Suprapubic skin (tissue), 4 donors: ENCODE measurements around the gene KHDRBS2. TPM values are rescaled to one million over a fixed set of nuclear protein-coding genes. Genes with fewer than 3 reads are reported as not detected.
"Not testable (repeated sequence)": the region's sequence is repeated elsewhere in the genome, so short reads cannot be mapped to it uniquely, and the experiment has no call there.

Source experiments
- DNase-seq, 2 donors: peaks; one replicate each; pipeline ENCODE4 v3.0.0-alpha.2; 2019; ENCODE audit warnings: low spot score in 2 of 2
- H3K27ac ChIP-seq: fragments of 200-600 bp; sonication (generic); one replicate; pipeline ENCODE4 v1.5.1; 2019
- H3K27me3 ChIP-seq: fragments of 200-600 bp; sonication (generic); one replicate; pipeline ENCODE4 v1.5.1; 2019
- H3K36me3 ChIP-seq: fragments of 200-600 bp; sonication (generic); one replicate; pipeline ENCODE4 v1.5.1; 2019
- H3K4me1 ChIP-seq: fragments of 200-600 bp; sonication (generic); one replicate; pipeline ENCODE4 v1.5.1; 2019
- H3K4me3 ChIP-seq: fragments of 200-600 bp; sonication (generic); one replicate; pipeline ENCODE4 v1.5.1; 2019; ENCODE audit warnings: mild to moderate bottlenecking
- H3K9me3 ChIP-seq: fragments of 200-600 bp; sonication (generic); one replicate; pipeline ENCODE4 v1.5.1; 2019
- EP300 ChIP-seq: sonication (generic); formaldehyde crosslinking; IDR thresholded peaks from one replicate; pipeline ENCODE4 v1.6.1; 2017; ENCODE audit warnings: antibody characterized with exemption
- POLR2A ChIP-seq, 2 donors: fragments of 450-650 bp; IDR thresholded peaks; one replicate each; pipeline ENCODE4 v1.6.1; 2017; ENCODE audit warnings: antibody characterized with exemption in 2 of 2, mild to moderate bottlenecking in 2 of 2, moderate library complexity in 2 of 2
- POLR2AphosphoS5 ChIP-seq, 3 donors: sonication (generic); formaldehyde crosslinking; IDR thresholded peaks; one replicate each; pipeline ENCODE4 v1.6.1; 2017; ENCODE audit warnings: antibody characterized with exemption in 3 of 3
- WGBS: methylation state at CpG from one replicate; pipeline ENCODE4 v1.1.5; 2018; 5-methylcytosine and 5-hydroxymethylcytosine counted together
- total RNA-seq, 4 donors: library from RNA; depleted of rRNA; stranded (reverse); fragments of >200 nt; gene quantifications; one replicate each; pipeline ENCODE4 v1.1.0, GENCODE V29; 2016
- TF ChIP-seq, protein P1 (sequence below), 2 donors: fragments of 200-600 bp in 1 of 2; fragments of 450-650 bp in 1 of 2; sonication (generic) in 1 of 2; IDR thresholded peaks; one replicate each; pipeline ENCODE4 v1.5.1; 2016 to 2019; ENCODE audit warnings: antibody characterized with exemption in 2 of 2, mild to moderate bottlenecking in 1 of 2, moderate library complexity in 1 of 2

Gene KHDRBS2
- total RNA-seq, 4 donors from 2014 or later, result not detected

DNA sequence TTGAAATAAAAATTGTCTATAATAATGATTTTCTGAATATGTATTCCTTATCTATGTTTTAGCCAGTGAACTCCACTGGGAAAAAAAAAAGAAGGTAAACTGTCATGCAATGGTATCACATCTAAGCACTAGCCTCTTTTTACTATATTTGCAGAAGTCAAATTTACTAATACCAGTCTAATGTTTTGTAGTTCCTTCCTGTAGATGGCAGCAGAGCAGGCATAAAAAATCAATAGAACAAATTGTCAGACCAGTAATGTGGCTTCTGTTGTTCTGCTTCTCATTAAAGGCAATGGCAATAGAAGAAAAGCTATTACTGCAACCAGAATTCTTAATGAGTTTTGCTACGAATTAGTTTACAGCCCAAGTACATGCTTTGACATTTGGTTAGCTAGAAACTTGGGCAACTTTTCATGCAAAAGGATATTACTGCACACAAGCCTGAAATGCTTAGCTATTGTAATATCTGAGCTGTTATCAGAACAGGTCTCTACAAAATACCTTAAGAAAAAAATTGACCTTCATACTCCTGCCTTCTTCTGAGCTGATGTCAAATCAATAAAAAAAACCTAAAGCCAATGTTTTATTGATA, 476.9 kb downstream of the KHDRBS2 start:
- 0% methylated on average over 1 of the region's 1 CpG for WGBS
- DNase-seq, result no peak
- H3K9me3 ChIP-seq, result no peaks in the 10 kb centered on the region

DNA sequence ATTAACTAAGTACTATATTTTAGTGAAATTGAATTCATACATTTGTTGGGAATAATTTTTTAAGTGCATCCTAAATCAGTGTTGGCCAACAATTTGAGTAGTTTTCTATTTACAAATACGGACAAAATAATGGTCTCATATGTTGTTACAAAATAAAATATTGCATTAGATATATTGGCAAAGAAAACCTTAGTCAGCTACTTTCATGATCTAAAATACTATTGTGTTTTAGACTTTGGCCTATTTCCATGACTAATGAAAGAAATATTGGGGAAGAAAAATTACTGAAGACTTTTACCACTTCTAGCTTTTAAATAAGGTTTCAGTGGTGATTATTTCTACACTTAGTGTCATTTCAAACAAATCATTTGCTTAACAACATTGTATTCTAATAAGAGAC, 498.0 kb downstream of the KHDRBS2 start:
- DNase-seq, result no peak
- no peak overlapping the region for H3K4me3 ChIP-seq
- no peaks in the 10 kb centered on the region for H3K9me3 ChIP-seq
- no peaks in the 10 kb centered on the region for H3K4me1 ChIP-seq
- TF ChIP-seq POLR2A (IDR thresholded peaks at IDR 0.05), result no peak
- TF ChIP-seq, protein P1, sequence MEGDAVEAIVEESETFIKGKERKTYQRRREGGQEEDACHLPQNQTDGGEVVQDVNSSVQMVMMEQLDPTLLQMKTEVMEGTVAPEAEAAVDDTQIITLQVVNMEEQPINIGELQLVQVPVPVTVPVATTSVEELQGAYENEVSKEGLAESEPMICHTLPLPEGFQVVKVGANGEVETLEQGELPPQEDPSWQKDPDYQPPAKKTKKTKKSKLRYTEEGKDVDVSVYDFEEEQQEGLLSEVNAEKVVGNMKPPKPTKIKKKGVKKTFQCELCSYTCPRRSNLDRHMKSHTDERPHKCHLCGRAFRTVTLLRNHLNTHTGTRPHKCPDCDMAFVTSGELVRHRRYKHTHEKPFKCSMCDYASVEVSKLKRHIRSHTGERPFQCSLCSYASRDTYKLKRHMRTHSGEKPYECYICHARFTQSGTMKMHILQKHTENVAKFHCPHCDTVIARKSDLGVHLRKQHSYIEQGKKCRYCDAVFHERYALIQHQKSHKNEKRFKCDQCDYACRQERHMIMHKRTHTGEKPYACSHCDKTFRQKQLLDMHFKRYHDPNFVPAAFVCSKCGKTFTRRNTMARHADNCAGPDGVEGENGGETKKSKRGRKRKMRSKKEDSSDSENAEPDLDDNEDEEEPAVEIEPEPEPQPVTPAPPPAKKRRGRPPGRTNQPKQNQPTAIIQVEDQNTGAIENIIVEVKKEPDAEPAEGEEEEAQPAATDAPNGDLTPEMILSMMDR (IDR thresholded peaks at IDR 0.05), result no peak
- no peak for TF ChIP-seq POLR2AphosphoS5 (IDR thresholded peaks at IDR 0.05)
- TF ChIP-seq EP300, result no peak
- no peak overlapping the region for H3K27ac ChIP-seq
- 79% methylated on average over 1 of the region's 1 CpG for WGBS
- H3K27me3 ChIP-seq, result no peaks in the 10 kb centered on the region
- no peaks in the 10 kb centered on the region for H3K36me3 ChIP-seq

More for the DNA sequence above, 476.9 kb downstream of the KHDRBS2 start:
- H3K27ac ChIP-seq, result no peak overlapping the region
- H3K4me1 ChIP-seq, result no peaks in the 10 kb centered on the region
- TF ChIP-seq EP300 (no peak), POLR2A (IDR thresholded peaks at IDR 0.05) (no peak), POLR2AphosphoS5 (IDR thresholded peaks at IDR 0.05) (no peak)
- TF ChIP-seq, protein P1 (IDR thresholded peaks at IDR 0.05), result no peak
- H3K4me3 ChIP-seq, result no peak overlapping the region
- no peaks in the 10 kb centered on the region for H3K36me3 ChIP-seq
- no peaks in the 10 kb centered on the region for H3K27me3 ChIP-seq

DNA sequence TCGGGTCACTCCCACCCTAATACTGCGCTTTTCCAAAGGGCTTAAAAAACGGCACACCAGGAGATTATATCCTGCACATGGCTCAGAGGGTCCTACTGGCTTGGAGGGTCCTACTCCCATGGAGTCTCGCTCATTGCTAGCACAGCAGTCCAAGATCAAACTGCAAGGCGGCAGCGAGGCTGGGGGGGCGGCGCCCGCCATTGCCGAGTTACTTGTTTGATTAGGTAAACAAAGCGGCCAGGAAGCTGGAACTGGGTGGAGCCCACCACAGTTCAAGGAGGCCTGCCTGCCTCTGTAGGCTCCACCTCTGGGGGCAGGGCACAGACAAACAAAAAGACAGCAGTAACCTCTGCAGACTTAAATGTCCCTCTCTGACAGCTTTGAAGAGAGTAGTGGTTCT, 516.6 kb downstream of the KHDRBS2 start:
- not testable (repeated sequence) for H3K27ac ChIP-seq, H3K27me3 ChIP-seq, H3K4me3 ChIP-seq, H3K36me3 ChIP-seq, DNase-seq, H3K4me1 ChIP-seq
- 93% methylated on average over 10 of the region's 11 CpGs for WGBS
- peaks cover 13% of the 10 kb centered on the region for H3K9me3 ChIP-seq

DNA sequence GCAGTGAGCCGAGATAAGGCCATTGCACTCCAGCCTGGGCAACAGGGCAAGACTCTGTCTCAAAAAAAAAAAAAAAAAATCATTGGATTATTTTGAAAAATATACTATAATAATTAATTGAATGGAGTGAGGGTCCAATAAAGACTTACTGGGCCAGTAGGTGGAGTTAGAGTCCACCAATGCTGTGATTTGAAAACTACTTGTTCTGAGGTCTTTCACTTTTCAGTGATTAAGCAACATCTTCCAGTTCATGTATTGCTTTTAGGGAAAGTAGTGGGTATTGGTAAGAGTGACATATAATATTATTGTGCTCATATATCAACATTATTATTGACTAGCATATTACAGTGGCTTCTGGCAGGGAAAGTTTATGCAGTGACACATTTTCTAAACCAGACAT, 530.3 kb downstream of the KHDRBS2 start:
- Histone ChIP-seq H3K36me3 (no peaks in the 10 kb centered on the region), H3K9me3 (peaks cover 8% of the 10 kb centered on the region), H3K4me3 (no peak overlapping the region), H3K27ac (no peak overlapping the region), H3K27me3 (no peaks in the 10 kb centered on the region), H3K4me1 (no peaks in the 10 kb centered on the region)
- WGBS, result 95% methylated on average over 1 of the region's 1 CpG
- no peak for DNase-seq
- TF ChIP-seq EP300 (no peak), POLR2A (IDR thresholded peaks at IDR 0.05) (no peak), POLR2AphosphoS5 (IDR thresholded peaks at IDR 0.05) (no peak)
- TF ChIP-seq, protein P1 (IDR thresholded peaks at IDR 0.05), result no peak

DNA sequence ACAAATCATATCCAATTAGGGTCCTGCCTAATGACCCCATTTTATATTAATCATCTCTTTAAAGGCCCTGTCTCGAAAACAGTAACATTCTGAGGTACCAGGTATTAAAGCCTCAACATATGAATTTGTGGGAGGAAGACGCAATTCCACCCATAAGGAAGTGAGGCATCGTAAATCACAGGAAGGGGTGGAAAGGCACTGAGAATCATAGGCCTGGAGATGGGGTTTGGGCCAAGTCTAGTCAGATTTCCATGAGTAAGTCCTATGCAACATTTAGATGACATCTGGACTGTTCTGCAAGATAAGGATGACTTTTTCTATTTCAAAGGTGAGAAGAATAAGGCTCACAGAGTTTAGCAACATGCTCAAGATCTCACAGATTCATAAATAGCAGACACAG, 534.0 kb downstream of the KHDRBS2 start:
- no peaks in the 10 kb centered on the region for H3K4me1 ChIP-seq
- 61% methylated on average over 3 of the region's 3 CpGs for WGBS
- H3K4me3 ChIP-seq, result no peak overlapping the region
- TF ChIP-seq POLR2A (IDR thresholded peaks at IDR 0.05), result no peak
- peaks cover 8% of the 10 kb centered on the region for H3K9me3 ChIP-seq
- H3K27ac ChIP-seq, result no peak overlapping the region
- H3K36me3 ChIP-seq, result no peaks in the 10 kb centered on the region
- no peaks in the 10 kb centered on the region for H3K27me3 ChIP-seq
- no peak for DNase-seq

DNA sequence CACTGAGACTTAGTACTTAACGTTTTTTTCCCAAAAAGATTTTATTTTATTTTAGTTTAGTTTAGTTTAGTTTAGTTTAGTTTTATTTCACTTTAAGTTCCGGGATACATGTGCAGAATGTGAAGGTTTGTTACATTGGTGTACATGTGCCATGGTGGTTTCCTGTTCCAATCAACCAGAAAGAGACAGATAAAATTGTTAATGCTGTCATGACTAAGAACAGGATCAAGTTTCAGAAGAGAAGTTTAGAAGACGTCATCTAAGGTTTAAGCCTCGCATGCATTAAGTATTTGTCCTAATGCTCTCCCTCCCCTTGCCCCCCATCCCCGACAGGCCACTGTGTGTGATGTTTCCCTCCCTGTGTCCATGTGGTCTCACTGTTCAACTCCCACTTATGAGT, 540.0 kb downstream of the KHDRBS2 start:
- no peaks in the 10 kb centered on the region for H3K9me3 ChIP-seq
- H3K27me3 ChIP-seq, result no peaks in the 10 kb centered on the region
- H3K4me1 ChIP-seq, result no peaks in the 10 kb centered on the region
- H3K27ac ChIP-seq, result no peak overlapping the region
- no peak for DNase-seq
- 77% methylated on average over 5 of the region's 5 CpGs for WGBS
- H3K36me3 ChIP-seq, result no peaks in the 10 kb centered on the region
- no peak for TF ChIP-seq POLR2A (IDR thresholded peaks at IDR 0.05)
- no peak for TF ChIP-seq POLR2AphosphoS5 (IDR thresholded peaks at IDR 0.05)
- TF ChIP-seq EP300, result no peak
- TF ChIP-seq, protein P1 (IDR thresholded peaks at IDR 0.05), result no peak
- H3K4me3 ChIP-seq, result no peak overlapping the region
